K562 (cell line): ENCODE measurements around the gene PRRT1. TPM values are rescaled to one million over a fixed set of nuclear protein-coding genes. Genes with fewer than 3 reads are reported as not detected.

ENCODE experiments used
- ATF1 ChIP-seq, 2 experiments: fragments of 450-650 bp in 1 of 2; IDR thresholded peaks; 2 replicates each; pipeline ENCODE4 v1.6.1; 2016; ENCODE audit warnings: missing compliant biosample characterization in 1 of 2, missing genetic modification characterization in 1 of 2
- CHD2 ChIP-seq: IDR thresholded peaks from 2 replicates; pipeline ENCODE4 v1.6.1; 2011; ENCODE audit warnings: low read depth, low read length
- EWSR1 ChIP-seq: fragments of 450-650 bp; IDR thresholded peaks from 2 replicates; pipeline ENCODE4 v1.6.1; 2018; ENCODE audit warnings: borderline replicate concordance, mild to moderate bottlenecking, low read depth, moderate library complexity; ENCODE audit not compliant: partially characterized antibody
- NFE2 ChIP-seq: IDR thresholded peaks from 2 replicates; pipeline ENCODE4 v1.6.1; 2014; ENCODE audit warnings: antibody characterized with exemption, low read depth
- NFRKB ChIP-seq: fragments of 450-650 bp; IDR thresholded peaks from 2 replicates; pipeline ENCODE4 v1.6.1; 2016; ENCODE audit warnings: low read depth
- NONO ChIP-seq, 2 experiments: fragments of 200-400 bp in 1 of 2; fragments of 450-650 bp in 1 of 2; formaldehyde crosslinking in 1 of 2; IDR thresholded peaks; 2 replicates each; pipeline ENCODE4 v1.6.1; 2017; ENCODE audit warnings: low read depth in 2 of 2, mild to moderate bottlenecking in 2 of 2, moderate library complexity in 2 of 2, low read length in 1 of 2
- RBM25 ChIP-seq: fragments of 200-400 bp; formaldehyde crosslinking; IDR thresholded peaks from 2 replicates; pipeline ENCODE4 v1.6.1; 2018; ENCODE audit warnings: low read length, low read depth, moderate library complexity; ENCODE audit not compliant: severe bottlenecking
- SMARCA5 ChIP-seq: fragments of 450-650 bp; IDR thresholded peaks from 2 replicates; pipeline ENCODE4 v1.6.1; 2016
- TBP ChIP-seq: optimal IDR thresholded peaks from 2 replicates; pipeline ENCODE3; 2011; ENCODE audit warnings: low read depth, low read length, improper control_type of control experiment
- TCF7L2 ChIP-seq: fragments of 150-350 bp; IDR thresholded peaks from 2 replicates; pipeline ENCODE4 v1.6.1; 2016; ENCODE audit warnings: low read depth, mild to moderate bottlenecking, low read length, moderate library complexity
- ZBTB17 ChIP-seq: fragments of 450-650 bp; formaldehyde crosslinking; IDR thresholded peaks from 2 replicates; pipeline ENCODE4 v1.4.0; 2020; ENCODE audit warnings: mild to moderate bottlenecking
- ZNF75A ChIP-seq: fragments of 450-650 bp; formaldehyde crosslinking; IDR thresholded peaks from 2 replicates; pipeline ENCODE4 v1.4.0; 2020; ENCODE audit warnings: mild to moderate bottlenecking
- ZSCAN32 ChIP-seq: fragments of 450-650 bp; formaldehyde crosslinking; IDR thresholded peaks from 2 replicates; pipeline ENCODE4 v1.4.0; 2020; ENCODE audit warnings: mild to moderate bottlenecking, moderate library complexity
- polyA plus RNA-seq, 8 experiments: library from polyadenylated mRNA; depleted of rRNA in 4 of 8; stranded (reverse) in 5 of 8; unstranded in 3 of 8; fragments of >200 nt; fragmentation: Nextera tagmentation in 2 of 8; fragmentation: Illumina TruSeq in 1 of 8; extraction: Ambion mirVana in 2 of 8; extraction: Trizol in 1 of 8; gene quantifications; 2 replicates each; pipeline versions ENCODE4 v1.2.1 to v1.2.3, GENCODE V29; 2011 to 2014; ENCODE audit warnings: inconsistent platforms in 1 of 8, missing spikeins in 1 of 8
- total RNA-seq, 7 experiments: library from RNA; depleted of rRNA in 6 of 7; stranded (reverse); fragments of >200 nt in 6 of 7; fragmentation: Illumina TruSeq in 2 of 7; extraction: Trizol in 2 of 7; gene quantifications; 2 replicates each; pipeline versions ENCODE4 v1.2.1 to v1.2.3, GENCODE V29; 2011 to 2021; ENCODE audit warnings: low replicate concordance in 1 of 7
- TF ChIP-seq, protein P1 (sequence below): sonication (generic); formaldehyde crosslinking; IDR thresholded peaks from 2 replicates; pipeline ENCODE4 v1.8.1; 2023; ENCODE audit warnings: mild to moderate bottlenecking, missing genetic modification reagents
- TF ChIP-seq, protein P2 (sequence below): sonication (generic); formaldehyde crosslinking; IDR thresholded peaks from 2 replicates; pipeline ENCODE4 v1.8.1; 2023; ENCODE audit warnings: missing genetic modification reagents, mild to moderate bottlenecking, borderline replicate concordance
- TF ChIP-seq, protein P3 (sequence below): fragments of 250-450 bp; sonication (Bioruptor Pico); IDR thresholded peaks from 2 replicates; pipeline ENCODE4 v1.8.0; 2022; ENCODE audit warnings: inconsistent platforms
- TF ChIP-seq, protein P4 (sequence below): fragments of 250-450 bp; sonication (Bioruptor Pico); IDR thresholded peaks from 2 replicates; pipeline ENCODE4 v1.8.0; 2022; ENCODE audit warnings: inconsistent platforms, mild to moderate bottlenecking, moderate library complexity, borderline replicate concordance
- TF ChIP-seq, protein P5 (sequence below): sonication (generic); formaldehyde crosslinking; IDR thresholded peaks from 2 replicates; pipeline ENCODE4 v1.8.0; 2022; ENCODE audit warnings: mild to moderate bottlenecking, missing genetic modification reagents

The PRRT1 gene
- total and polyA plus RNA-seq, 9 of the 15 experiments (the other 6 are each of a cell fraction or from before 2014, with no cell fraction given) = 0.14 to 3.5 (median 0.41) TPM

DNA sequence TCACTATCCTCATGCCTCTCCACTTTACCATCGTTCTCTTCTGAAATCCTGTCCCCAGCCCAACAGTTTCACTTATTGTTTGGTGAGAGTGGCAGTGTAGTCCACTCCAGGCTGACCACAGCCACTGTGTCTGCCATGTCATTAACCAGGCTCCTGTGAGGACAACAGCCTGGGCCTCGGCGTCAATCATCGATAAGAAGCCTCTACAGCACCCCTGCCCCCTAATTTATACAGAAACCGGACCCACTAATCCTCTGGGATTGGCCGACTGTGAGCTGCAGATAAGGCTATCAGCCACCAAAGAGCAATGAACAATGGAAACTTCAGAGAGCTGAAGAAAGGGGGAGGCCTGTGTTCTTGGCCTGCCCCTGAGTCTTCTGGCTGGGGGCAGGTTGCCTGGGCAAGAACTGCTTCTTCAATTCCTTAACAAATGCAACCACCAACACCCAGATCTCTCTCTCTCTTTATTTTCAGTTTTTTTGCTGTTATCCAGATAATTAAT lies 16.1 kb upstream of the PRRT1 start (continued):
- TF ChIP-seq, protein P1, sequence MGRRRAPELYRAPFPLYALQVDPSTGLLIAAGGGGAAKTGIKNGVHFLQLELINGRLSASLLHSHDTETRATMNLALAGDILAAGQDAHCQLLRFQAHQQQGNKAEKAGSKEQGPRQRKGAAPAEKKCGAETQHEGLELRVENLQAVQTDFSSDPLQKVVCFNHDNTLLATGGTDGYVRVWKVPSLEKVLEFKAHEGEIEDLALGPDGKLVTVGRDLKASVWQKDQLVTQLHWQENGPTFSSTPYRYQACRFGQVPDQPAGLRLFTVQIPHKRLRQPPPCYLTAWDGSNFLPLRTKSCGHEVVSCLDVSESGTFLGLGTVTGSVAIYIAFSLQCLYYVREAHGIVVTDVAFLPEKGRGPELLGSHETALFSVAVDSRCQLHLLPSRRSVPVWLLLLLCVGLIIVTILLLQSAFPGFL (CRISPR knock-in tag) = no peak
- TF ChIP-seq ATF1 (CRISPR knock-in tag; IDR thresholded peaks at IDR 0.05) (no peak), ATF1 (tag; IDR thresholded peaks at IDR 0.05) (peak; percentile 86), TCF7L2 (no peak), CHD2 (no peak), ZBTB17 (CRISPR knock-in tag) (peak; percentile 88), SMARCA5 (no peak), NONO (IDR thresholded peaks at IDR 0.05; ENCODE audit: low read depth in 2 of 2, low read length in 1 of 2) (peak in 1 of 2 experiments; percentile 74; a peak in 1 of 4 replicates), ZNF75A (CRISPR knock-in tag) (no peak), NFRKB (peak; percentile 80; the same call in 1 of the 2 replicates), NFE2 (peak; percentile 52; the same call in 1 of the 2 replicates), EWSR1 (no peak), TBP (peak; percentile 74), RBM25 (no peak), ZSCAN32 (CRISPR knock-in tag) (no peak)
- TF ChIP-seq, protein P2, sequence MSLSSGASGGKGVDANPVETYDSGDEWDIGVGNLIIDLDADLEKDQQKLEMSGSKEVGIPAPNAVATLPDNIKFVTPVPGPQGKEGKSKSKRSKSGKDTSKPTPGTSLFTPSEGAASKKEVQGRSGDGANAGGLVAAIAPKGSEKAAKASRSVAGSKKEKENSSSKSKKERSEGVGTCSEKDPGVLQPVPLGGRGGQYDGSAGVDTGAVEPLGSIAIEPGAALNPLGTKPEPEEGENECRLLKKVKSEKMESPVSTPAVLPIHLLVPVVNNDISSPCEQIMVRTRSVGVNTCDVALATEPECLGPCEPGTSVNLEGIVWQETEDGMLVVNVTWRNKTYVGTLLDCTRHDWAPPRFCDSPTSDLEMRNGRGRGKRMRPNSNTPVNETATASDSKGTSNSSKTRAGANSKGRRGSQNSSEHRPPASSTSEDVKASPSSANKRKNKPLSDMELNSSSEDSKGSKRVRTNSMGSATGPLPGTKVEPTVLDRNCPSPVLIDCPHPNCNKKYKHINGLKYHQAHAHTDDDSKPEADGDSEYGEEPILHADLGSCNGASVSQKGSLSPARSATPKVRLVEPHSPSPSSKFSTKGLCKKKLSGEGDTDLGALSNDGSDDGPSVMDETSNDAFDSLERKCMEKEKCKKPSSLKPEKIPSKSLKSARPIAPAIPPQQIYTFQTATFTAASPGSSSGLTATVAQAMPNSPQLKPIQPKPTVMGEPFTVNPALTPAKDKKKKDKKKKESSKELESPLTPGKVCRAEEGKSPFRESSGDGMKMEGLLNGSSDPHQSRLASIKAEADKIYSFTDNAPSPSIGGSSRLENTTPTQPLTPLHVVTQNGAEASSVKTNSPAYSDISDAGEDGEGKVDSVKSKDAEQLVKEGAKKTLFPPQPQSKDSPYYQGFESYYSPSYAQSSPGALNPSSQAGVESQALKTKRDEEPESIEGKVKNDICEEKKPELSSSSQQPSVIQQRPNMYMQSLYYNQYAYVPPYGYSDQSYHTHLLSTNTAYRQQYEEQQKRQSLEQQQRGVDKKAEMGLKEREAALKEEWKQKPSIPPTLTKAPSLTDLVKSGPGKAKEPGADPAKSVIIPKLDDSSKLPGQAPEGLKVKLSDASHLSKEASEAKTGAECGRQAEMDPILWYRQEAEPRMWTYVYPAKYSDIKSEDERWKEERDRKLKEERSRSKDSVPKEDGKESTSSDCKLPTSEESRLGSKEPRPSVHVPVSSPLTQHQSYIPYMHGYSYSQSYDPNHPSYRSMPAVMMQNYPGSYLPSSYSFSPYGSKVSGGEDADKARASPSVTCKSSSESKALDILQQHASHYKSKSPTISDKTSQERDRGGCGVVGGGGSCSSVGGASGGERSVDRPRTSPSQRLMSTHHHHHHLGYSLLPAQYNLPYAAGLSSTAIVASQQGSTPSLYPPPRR (CRISPR knock-in tag) = no peak
- TF ChIP-seq, protein P3, sequence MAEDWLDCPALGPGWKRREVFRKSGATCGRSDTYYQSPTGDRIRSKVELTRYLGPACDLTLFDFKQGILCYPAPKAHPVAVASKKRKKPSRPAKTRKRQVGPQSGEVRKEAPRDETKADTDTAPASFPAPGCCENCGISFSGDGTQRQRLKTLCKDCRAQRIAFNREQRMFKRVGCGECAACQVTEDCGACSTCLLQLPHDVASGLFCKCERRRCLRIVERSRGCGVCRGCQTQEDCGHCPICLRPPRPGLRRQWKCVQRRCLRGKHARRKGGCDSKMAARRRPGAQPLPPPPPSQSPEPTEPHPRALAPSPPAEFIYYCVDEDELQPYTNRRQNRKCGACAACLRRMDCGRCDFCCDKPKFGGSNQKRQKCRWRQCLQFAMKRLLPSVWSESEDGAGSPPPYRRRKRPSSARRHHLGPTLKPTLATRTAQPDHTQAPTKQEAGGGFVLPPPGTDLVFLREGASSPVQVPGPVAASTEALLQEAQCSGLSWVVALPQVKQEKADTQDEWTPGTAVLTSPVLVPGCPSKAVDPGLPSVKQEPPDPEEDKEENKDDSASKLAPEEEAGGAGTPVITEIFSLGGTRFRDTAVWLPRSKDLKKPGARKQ (CRISPR knock-in tag) = no peak
- TF ChIP-seq, protein P4, sequence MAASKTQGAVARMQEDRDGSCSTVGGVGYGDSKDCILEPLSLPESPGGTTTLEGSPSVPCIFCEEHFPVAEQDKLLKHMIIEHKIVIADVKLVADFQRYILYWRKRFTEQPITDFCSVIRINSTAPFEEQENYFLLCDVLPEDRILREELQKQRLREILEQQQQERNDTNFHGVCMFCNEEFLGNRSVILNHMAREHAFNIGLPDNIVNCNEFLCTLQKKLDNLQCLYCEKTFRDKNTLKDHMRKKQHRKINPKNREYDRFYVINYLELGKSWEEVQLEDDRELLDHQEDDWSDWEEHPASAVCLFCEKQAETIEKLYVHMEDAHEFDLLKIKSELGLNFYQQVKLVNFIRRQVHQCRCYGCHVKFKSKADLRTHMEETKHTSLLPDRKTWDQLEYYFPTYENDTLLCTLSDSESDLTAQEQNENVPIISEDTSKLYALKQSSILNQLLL (CRISPR knock-in tag) = no peak
- TF ChIP-seq, protein P5, sequence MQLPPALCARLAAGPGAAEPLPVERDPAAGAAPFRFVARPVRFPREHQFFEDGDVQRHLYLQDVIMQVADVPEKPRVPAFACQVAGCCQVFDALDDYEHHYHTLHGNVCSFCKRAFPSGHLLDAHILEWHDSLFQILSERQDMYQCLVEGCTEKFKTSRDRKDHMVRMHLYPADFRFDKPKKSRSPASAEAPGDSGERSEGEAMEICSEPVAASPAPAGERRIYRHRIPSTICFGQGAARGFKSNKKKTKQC (CRISPR knock-in tag) = no peak
